ENCODE results near the gene TLL2. TPM values are rescaled to one million over a fixed set of nuclear protein-coding genes. Genes with fewer than 3 reads are reported as not detected.

Gene TLL2
- total RNA-seq, 4 donors from 2014 or later = 0.30 to 0.60 TPM; not detected in 2

- WGBS = 96% methylated on average over 4 of the region's 4 CpGs
- H3K36me3 ChIP-seq = no peaks in the 10 kb centered on the region
These were observed 174.3 kb downstream of the TLL2 start for GRCh38 chr10:96339383-96339782.

GRCh38 chr10:96338279-96338925 is 175.3 kb downstream of the TLL2 start:
- Histone ChIP-seq H3K27ac (no peak overlapping the region), H3K4me3 (no peak overlapping the region), H3K9me3 (no peaks in the 10 kb centered on the region), H3K4me1 (peaks cover 3% of the 10 kb centered on the region), H3K27me3 (peaks cover 20% of the 10 kb centered on the region), H3K36me3 (no peaks in the 10 kb centered on the region)
- TF ChIP-seq POLR2A (IDR thresholded peaks at IDR 0.05) (no peak), EP300 (IDR thresholded peaks at IDR 0.05) (no peak), POLR2AphosphoS5 (IDR thresholded peaks at IDR 0.05) (no peak), CTCF (IDR thresholded peaks at IDR 0.05) (no peak)
- no peak for DNase-seq (ENCODE audit: low spot score in 2 of 2)
- 40% methylated on average over 5 of the region's 5 CpGs for WGBS

More at GRCh38 chr10:96339383-96339782, 174.3 kb downstream of the TLL2 start:
- DNase-seq (ENCODE audit: low spot score in 2 of 2) = no peak
- H3K9me3 ChIP-seq = no peaks in the 10 kb centered on the region
- H3K4me1 ChIP-seq = peaks cover 3% of the 10 kb centered on the region
- H3K4me3 ChIP-seq = no peak overlapping the region
- no peak overlapping the region for H3K27ac ChIP-seq
- TF ChIP-seq POLR2A (IDR thresholded peaks at IDR 0.05) (no peak), EP300 (IDR thresholded peaks at IDR 0.05) (no peak), CTCF (IDR thresholded peaks at IDR 0.05) (no peak), POLR2AphosphoS5 (IDR thresholded peaks at IDR 0.05) (no peak)
- peaks cover 16% of the 10 kb centered on the region for H3K27me3 ChIP-seq

GRCh38 chr10:96337106-96337505 is 176.6 kb downstream of the TLL2 start:
- DNase-seq (ENCODE audit: low spot score in 2 of 2) = no peak
- no peak overlapping the region for H3K4me3 ChIP-seq
- H3K27ac ChIP-seq = no peak overlapping the region
- no peaks in the 10 kb centered on the region for H3K9me3 ChIP-seq
- peaks cover 3% of the 10 kb centered on the region for H3K4me1 ChIP-seq
- TF ChIP-seq EP300 (IDR thresholded peaks at IDR 0.05) (no peak), POLR2A (IDR thresholded peaks at IDR 0.05) (no peak), POLR2AphosphoS5 (IDR thresholded peaks at IDR 0.05) (no peak), CTCF (IDR thresholded peaks at IDR 0.05) (no peak)
- H3K27me3 ChIP-seq = peaks cover 26% of the 10 kb centered on the region
- 90% methylated on average over 2 of the region's 2 CpGs for WGBS
- H3K36me3 ChIP-seq = no peaks in the 10 kb centered on the region

GRCh38 chr10:96334616-96335526 is 178.9 kb downstream of the TLL2 start:
- DNase-seq (ENCODE audit: low spot score in 2 of 2) = no peak
- TF ChIP-seq POLR2AphosphoS5 (IDR thresholded peaks at IDR 0.05) (no peak), EP300 (IDR thresholded peaks at IDR 0.05) (no peak), CTCF (IDR thresholded peaks at IDR 0.05) (peak in 1 of 2 donors; percentile 66), POLR2A (IDR thresholded peaks at IDR 0.05) (no peak)
- Histone ChIP-seq H3K36me3 (no peaks in the 10 kb centered on the region), H3K27ac (no peak overlapping the region), H3K4me3 (no peak overlapping the region), H3K9me3 (no peaks in the 10 kb centered on the region), H3K27me3 (peaks cover 37% of the 10 kb centered on the region), H3K4me1 (peaks cover 3% of the 10 kb centered on the region)
- WGBS = 43% methylated on average over 5 of the region's 5 CpGs

- Histone ChIP-seq H3K9me3 (no peaks in the 10 kb centered on the region), H3K36me3 (no peaks in the 10 kb centered on the region), H3K27me3 (peaks cover 46% of the 10 kb centered on the region), H3K4me1 (peaks cover 3% of the 10 kb centered on the region), H3K27ac (no peak overlapping the region), H3K4me3 (no peak overlapping the region)
- DNase-seq (ENCODE audit: low spot score in 2 of 2) = no peak
- TF ChIP-seq EP300 (IDR thresholded peaks at IDR 0.05) (no peak), POLR2AphosphoS5 (IDR thresholded peaks at IDR 0.05) (no peak), POLR2A (IDR thresholded peaks at IDR 0.05) (no peak), CTCF (IDR thresholded peaks at IDR 0.05) (no peak)
- 40% methylated on average over 1 of the region's 1 CpG for WGBS
These were observed 180.6 kb downstream of the TLL2 start for GRCh38 chr10:96333101-96333500.
